Sigmoid colon (tissue), 3 donors: Measurements from ENCODE around the gene LYRM4.

Experiments used
- CTCF ChIP-seq, 4 experiments: fragments of 450-650 bp in 3 of 4; fragments of 200-600 bp in 1 of 4; IDR thresholded peaks; one replicate each; pipeline ENCODE4 v1.5.1; 2016 to 2019; ENCODE audit warnings: antibody characterized with exemption in 4 of 4, mild to moderate bottlenecking in 3 of 4, moderate library complexity in 2 of 4
- POLR2A ChIP-seq, 2 donors: fragments of 450-650 bp; IDR thresholded peaks; one replicate each; pipeline ENCODE4 v1.6.1; 2016; ENCODE audit warnings: antibody characterized with exemption in 2 of 2, mild to moderate bottlenecking in 2 of 2, moderate library complexity in 2 of 2

- no peak for TF ChIP-seq POLR2A (IDR thresholded peaks at IDR 0.05)
- no peak for TF ChIP-seq CTCF (IDR thresholded peaks at IDR 0.05)
These were observed 118.6 kb downstream of the LYRM4 start for GRCh38 chr6:5142131-5142530.
